Kasumi-1 (cell line): Measurements from ENCODE around the gene VCX2.
"Not testable (repeated sequence)": the region's sequence is repeated elsewhere in the genome, so short reads cannot be mapped to it uniquely, and the experiment has no call there.

Experiments used
- DNase-seq, 2 experiments: peaks; one replicate each; lab custom pipeline; 2025; lab: John Stamatoyannopoulos, UW

The VCX2 gene

DNA sequence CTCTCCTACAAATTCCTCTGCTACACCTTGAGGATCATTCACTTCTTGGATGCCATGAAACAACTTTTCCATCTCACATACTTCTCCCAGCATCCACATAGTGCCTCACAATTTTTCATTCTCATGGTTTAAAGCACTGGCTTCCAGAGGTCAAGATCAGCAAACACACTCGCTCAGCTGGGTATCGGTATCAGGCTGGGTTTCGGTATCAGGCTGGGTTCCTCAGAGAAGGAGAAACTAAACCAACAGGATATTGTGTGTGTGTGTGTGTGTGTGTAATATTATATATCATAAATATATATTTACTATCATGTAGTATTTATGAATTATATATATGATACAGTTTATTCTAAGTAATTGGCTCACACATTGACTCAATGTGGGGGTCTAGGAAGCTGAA is at the start of gene VCX2:
TSS of gene VCX2 (minus strand) at position 99 of the 400 bp plus-strand sequence. CDS start 624 bp downstream, outside the sequence.
- DNase-seq = not testable (repeated sequence)

DNA sequence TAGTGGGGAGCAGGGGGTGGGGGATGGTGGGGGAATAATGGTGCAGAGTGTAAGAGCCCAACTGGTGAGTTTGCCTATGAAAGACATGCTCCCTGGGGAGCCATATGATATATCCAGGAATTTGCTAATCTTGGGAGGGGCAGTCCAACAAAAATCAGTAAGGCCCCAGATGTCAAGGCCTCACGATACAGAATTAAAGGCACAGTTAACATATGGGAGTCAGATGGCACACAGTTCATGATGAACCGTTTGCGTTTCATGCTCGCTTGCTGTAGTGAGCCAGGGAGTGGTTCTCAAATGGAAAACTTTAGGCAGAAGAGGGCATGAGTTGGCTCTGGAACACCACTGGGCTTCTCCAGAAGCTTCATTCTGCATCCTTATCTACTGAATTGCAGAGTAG is 33.9 kb upstream of the VCX2 start:
- no peak for DNase-seq

DNA sequence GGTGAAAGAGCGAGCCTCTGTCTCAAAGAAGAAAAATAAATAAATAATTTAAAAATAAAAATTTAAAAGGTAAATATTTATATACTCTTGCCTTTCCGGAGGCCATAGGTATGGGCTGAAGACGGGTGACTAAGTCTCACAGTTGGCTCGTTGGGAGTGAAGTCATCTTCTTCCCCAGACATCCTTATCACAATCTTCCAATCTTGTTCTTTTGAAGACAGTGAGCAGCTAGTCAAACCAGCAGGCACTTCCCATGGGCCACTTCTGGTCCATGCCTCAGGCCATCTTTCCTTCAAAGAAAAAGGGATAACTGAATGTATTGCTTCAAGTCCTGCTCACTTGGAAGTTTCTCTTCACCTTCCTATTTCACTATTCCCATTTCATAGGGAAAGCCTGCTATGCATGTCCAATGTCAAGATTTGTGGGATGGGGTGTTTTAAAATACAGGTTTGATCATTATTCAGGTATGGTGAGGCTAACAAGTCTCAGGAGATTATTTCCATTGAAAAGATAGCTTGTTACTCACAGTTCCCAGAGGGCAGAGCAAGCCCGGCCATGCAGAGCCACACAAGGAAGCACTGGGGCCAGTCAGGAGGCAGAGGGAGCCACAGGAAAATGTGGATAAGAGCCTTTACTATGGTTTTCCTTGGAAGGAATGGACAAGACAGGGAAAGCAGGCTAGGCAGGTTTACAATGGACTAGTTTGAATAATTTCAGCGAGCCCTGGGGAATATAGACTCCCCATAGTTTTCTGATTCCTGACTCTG is 33.3 kb upstream of the VCX2 start:
- DNase-seq = no peak

DNA sequence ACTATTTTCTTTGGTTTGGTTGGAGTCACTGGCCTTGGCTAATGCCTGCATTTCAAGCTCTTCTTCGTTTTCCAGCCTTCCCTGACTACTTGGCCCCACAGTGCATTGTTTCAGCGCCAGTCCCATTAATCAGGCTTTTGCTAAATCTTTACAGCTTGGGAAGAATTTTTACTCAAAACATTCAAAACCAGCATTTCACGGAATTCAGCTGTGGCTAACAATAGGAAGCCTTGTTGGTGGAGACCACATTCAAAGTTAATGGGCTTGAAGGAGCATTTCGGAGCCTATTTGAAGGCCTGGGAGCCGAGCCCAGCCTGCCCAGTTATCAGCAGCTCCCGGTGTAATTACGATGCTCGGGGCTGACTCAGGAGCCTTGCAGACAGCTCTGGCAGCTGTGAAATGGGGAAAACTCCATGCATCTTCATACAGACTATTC is 30.8 kb upstream of the VCX2 start:
- DNase-seq = no peak

DNA sequence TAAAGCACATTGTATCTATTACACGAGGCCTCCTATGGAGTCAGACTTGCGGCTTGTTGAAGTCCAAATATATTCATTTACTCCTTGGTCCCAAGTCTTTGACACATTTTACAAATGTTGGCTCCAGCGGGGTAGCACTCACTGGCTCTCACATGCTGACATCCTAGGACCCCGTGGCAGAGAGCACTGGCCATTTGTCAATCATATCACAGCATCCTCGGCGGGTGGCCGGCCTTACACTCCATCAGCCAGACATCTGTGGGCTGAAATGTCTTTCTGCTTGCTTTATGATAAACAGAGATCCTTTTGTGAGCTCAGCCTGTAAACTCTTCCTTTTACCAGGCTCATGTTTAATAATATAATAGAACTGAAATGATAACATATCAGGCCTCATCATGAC is 25.7 kb upstream of the VCX2 start:
- DNase-seq = no peak

DNA sequence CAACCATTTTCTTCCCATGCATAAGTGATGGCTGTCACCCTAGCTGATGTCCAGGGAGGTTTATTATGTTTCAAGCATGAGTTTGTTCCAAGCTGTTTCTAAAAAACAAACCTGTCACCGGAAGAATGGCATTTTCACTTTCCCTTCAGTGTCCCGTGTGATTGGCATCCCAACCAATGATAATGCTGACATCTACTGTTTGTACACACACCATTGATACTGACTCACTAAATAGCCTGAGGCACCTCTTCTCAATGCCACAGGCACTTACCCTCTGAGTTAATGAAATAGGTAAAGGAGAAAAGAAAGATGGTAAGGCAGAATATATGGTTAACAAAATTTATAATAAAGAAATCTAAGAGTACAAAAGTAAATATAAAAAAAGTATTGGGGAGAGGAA is 23.1 kb upstream of the VCX2 start:
- no peak for DNase-seq

DNA sequence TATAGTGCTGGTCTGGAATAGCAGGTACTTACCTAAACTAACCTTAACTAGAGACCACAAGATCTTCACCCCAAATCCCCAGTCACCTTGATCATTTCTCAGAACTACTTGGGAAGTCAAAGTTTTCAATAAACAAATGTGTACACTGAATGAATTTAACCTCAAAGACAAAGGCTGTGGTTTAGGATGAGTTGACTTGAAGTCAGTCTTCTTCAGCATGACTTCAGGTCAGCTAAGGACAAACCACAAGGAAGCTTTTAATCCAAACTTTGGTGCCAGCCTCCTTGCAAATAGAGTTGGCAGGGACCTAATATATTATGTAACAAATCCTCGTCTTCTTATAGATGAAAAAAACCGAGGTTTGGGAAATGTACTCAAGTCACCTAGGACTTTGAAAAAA is 21.2 kb upstream of the VCX2 start:
- no peak for DNase-seq

DNA sequence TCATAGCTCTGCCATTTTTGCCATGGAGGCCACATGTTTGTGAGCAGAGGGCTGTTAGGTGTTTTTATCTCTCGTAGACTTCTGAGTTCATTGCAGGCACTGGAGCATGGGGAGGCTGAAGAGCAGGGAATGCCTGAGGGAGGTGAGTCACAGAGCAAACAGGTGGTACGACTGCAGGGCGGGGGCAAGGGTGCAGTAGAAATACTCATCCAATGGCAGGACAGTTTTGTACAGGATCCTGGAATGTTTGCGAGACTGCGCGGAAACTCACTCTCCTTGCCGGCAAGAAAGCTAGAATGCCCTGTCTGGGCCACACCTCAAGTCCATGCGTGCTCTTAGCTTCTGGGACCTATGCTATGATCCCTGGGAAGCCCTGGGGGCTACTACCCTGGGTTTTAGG is 20.0 kb upstream of the VCX2 start:
- DNase-seq = no peak

DNA sequence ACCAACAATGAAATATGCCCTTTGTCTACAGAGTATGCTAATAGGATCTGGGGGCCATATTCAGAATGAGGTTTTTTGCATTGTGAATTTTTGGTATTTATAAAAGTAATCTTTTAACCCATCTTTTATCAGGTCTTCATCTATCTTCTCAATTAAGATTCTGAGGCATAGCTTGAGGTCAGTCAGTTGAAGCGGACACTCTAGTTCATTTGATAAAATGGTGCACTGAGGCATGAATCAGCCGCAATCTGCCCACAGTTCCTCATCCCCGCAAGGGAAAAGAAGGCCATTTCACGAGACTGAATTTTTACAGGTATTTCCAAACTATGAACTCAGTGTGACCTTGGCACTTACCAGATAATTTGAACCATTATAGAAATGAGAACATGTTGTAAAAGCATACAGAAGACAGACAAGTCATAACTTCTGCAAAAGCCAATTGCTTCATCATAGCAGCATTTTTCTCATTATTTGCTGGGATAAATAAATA is 19.3 kb upstream of the VCX2 start:
- DNase-seq = no peak

DNA sequence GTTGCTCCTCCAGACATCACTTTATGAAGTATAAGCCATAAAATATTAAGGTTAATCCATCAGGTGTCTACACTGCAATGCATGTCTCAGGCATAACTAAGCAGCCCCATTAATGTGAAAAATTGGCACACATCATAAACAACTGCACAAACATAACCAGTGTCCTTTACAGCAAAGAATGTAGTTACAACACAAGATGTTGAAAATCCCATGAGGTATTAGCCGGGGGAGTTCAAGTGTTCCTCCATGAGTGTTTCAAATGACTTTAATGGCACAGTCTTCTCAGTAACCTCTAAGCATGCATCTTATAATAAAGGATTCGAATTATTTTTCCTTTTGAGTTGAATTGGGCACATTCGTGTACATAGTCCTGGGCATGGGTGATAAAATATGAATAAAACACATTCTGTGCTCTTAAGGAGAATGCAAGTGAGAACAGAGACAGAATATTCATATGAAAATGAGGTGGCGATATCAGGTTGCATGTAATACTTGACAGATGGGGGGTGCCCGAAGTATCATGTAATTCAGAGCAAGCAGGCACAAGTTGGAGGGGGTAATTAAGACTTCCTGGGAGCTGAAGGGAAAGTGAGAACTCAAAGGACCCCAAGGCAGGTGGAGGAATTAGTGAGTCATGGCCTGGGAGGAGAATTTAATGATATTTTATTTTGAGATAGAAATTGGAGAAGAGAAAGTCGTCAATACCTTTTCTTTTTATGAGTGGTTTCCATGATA is 18.2 kb upstream of the VCX2 start:
- DNase-seq = no peak

DNA sequence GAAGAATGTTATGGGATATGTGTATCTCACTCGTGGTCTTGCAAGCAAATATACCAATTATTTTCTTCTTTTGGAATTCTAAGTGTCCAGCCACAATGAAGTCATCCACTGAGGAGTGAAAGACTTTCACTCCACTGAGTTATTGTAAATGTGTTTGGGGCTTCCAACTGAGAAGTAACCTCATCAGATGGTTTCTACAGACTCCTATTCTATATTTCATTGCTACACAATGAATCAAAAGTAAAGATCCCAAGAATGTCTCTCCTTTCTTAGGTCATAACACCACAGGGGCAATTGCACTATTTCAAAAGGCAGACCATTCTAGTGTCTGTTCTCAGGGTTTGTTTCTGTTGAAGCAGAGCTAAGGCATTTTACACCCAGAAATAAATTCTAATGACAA is 12.3 kb upstream of the VCX2 start:
- DNase-seq = no peak

DNA sequence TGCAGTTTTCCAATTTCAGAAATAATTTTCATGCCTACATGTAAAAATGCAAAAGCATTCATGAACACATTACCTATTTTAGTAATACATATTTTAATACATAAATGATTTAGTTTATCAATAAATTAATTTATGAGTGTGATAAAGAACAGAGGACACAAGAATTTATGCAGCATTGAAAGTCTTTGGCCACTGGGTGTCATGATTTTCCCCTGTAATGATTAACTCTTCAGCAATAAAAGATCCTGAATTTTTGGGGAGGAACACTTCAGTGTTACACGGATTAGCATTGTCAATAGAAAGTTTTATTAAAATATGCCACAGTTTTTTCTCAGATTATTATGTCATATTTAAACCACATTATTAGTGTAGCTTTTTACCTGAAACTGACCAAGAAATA is 8.6 kb upstream of the VCX2 start:
- DNase-seq = peak in 1 of 2 experiments; percentile 1

DNA sequence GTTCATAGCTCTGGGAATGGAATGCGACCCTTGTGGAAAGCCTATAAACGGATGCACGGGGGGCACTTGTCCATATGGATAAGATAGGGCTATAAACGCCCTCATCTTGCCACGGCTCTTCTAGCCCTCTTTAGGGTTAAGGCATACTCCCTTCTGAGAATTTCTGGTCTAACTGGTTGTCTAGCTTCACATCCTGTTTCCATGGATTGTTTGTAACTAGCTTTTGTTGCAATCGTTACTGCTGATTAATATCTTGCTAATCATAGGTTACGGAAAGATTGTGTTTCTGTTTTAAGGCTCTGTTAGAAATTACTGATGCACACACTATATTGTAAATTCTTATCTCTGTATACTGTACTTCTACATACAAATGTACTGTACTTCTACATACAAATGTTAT is 17.1 kb downstream of the VCX2 start:
- DNase-seq = not testable (repeated sequence)

DNA sequence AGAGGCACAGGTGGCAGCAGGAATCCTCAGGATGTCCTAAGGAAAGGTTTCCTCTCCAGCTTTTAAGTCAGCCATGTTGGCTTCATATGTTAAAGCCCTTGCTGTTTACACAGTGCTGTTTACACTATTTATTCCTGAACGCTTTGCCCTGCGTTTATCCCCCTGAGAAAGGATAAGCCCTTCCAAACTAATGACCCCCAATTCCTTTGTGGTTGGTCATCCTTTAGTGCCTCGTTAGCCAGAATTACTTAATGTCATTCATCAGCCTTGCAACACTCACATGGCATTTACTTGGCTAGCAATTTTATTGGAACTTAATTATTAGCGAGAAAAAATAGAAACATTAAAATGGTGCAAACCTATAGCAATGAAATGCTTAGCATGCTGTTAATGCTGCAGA is 23.8 kb downstream of the VCX2 start:
- DNase-seq = no peak

DNA sequence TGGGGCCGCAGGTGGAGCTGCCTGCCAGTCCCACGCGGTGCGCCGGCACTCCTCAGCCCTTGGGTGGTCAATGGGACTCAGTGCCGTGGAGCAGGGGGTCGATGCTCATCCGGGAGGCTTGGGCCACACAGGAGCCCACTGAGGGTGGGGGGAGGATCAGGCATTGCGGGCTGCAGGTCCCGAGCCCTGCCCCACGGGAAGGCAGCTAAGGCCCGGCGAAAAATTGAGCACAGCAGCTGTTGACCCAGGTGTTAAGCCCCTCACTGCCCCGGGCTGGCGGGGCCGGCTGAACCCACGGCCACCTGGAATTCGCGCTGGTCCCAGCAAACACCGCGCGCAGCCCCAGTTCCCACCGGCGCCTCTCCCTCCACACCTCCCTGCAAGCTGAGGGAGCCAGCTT is 26.1 kb downstream of the VCX2 start:
- no peak for DNase-seq

DNA sequence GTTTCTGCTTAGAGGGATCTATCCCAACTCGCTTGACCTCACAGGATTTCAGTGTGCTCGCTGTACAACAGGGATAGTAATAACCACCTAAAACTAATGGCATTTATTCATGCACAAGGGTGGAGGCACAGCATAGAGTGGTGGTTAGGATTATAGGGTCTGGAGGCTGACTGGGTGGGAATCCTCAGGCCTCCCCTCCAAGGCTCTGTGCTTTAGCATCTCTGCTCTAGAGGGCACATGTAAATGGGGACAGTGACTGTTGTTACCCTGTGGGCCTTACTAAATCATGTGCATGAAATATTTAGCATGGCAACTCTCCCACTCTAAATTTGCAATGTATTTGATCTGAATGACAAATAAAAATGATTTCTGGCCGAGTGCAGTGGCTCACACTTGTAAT is 29.2 kb downstream of the VCX2 start:
- DNase-seq = no peak

DNA sequence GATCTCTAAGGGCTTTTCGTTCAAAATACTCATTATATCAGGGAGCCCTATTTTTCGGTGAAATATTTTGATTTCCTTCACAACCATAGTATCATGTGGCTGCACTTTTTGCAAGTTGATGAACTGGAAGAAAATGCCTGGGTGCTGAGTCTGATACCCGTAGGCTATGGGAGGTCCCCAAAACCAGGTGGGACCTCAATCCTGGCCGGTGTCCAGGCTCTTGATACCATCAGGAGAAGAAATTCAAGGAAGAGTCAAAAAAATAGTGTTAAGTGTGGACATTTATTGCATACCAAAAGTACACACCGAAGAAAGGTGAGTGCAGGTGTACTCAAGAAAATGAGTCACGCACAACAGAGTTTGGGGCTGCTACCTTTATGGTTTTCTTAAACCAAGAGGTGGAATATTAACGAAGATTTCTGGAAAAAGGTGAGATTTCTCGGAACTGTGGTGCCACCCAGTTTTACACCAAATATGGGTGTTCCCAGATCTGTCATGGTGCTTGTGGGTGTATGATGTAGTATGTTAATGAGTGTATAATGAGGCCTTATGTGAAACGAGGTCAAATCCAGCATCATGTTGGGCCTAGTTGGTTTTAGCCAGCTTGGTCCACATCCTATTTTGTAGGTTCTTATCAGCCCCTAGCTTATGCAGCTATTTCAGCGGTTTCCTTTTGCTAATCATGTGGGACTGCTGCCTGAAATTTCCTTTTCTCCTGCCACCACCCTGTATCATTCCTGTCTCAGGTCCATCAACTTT is 29.9 kb downstream of the VCX2 start:
- no peak for DNase-seq

DNA sequence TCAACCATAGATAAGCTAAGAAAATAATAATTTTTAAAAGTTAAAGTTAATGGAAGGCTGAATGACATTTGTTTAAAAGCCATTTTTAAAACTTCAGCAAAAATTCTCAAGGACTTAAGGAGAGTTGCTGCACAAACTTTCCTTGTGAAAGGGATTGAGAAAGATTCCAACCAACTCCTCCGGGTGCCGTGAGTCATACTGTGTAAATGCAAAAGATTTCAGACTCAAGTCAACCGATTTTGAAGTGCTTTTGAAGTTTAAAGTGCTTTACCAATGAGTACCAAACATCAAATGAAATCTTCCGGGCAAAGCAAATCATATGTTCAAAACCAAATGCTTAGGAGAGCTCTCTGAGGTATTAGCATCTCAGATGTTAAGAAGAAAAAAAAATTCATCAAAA is 31.4 kb downstream of the VCX2 start:
- no peak for DNase-seq

DNA sequence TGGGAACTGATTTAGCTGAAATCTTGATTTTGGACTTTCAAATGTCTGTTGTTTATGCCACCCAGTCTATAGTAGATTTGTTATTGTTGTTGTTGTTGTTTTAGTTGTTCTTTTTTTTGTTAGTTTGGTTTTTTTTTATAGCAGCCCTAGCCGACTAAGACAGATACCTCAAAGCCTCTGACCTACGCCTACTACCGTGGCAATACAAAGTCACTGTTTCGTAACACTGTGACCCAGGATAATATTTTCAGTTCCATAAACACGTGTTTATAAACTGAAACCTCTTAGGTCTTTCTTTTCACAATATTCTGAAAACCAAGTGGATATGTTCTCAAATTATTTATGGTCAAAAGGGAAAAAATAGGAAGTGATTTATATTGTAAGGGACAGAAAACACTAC is 32.8 kb downstream of the VCX2 start:
- no peak for DNase-seq

DNA sequence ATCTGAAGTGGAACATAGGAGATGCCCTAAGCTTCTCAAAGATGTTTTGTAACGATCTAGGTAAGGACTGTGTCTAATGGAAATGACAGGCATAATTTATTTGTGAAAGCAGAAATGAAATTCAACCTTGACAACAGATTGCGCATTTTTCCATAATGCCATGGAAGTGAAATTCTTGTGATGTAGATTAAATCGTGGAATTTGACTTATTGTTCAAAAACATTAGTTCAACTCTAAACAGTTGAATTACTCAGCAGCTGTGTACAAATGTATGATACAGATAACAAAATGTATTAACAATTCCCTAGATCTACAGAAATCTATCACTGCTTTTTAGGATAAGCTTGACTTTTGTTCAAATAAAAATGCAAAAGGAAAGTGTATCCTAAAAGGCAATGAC is 44.4 kb downstream of the VCX2 start:
- DNase-seq = no peak

DNA sequence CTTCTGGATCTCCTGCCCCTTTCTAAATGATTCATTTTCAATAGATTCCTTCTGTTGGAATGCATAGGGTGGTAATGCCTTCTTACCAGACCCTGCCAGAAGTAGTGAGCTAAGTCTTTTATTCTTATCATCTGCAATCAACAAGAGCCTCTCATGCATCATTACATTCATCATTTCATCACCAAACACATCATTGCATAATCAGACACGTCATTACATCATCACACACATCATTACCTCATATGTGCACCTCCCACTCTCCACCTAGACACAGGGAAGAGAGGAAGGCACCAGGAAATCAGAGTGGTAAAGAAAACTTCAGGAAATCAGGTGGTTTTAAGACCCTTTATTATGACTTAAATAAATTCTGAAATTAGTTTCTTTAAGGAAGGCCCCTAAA is 45.0 kb downstream of the VCX2 start:
- DNase-seq = no peak

DNA sequence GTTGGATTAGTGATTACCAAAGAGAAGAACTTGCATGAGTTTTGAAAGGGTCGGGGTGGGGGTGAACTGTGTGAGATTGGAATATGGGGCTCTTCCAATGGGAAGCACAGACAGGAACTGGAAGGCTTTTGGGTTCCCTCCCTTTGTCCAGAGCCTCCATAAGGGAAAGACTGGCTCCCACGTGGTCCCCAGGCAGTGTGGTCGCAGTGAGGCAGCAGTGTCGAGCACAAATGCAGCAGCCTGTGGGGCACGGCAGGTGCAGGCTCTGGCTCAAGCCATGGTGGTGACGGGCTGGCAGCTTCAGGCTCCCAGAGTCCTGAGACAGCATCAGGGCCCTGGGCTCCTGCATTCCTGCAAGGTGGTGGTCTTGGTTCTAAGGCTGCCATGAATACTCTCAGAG is 45.5 kb downstream of the VCX2 start:
- DNase-seq = no peak

DNA sequence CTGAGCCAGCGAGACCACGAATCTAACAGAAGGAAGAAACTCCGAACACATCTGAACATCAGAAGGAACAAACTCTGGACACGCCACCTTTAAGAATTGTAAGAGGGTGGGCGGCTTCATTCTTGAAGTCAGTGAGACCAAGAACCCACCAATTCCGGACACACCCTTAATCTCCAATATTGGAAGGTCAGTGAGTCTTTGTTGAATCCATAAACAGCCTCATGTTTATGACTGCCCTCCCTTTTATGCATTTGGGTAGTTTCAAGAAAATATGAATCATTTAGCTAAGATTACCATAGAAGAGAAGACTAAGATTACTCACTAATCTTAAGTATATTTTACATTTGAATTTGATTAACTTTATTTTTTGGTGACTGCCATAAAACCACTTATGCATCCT is 48.5 kb downstream of the VCX2 start:
- DNase-seq = no peak
